GM19328 (cell line): ENCODE measurements around the gene ARMC8.

Source experiments
- ATAC-seq: cut with Tn5 transposase; IDR thresholded peaks from one replicate; pipeline ENCODE4 v1.9.1; 2021; ENCODE audit warnings: mild to moderate bottlenecking, moderate library complexity; ENCODE audit not compliant: unreplicated experiment

ARMC8 gene

DNA sequence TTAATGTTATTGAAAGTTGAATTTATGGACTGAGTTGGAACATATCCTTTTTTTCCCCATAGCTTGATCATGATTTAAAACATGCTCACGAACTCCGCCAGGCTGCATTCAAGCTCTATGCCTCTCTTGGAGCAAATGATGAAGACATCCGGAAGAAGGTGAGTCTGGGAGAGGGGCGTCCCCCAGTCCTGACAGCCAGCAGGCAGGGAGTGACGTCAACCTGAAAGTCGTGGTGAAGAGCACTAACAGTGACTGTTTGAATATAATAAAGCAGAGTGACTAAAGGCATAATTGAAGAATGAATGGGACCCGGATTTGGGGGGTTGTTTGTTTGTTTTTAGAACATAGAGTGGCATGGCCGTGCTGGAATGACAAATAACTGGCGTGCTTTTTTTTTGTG, 57.9 kb downstream of the ARMC8 start:
- no peak for ATAC-seq

DNA sequence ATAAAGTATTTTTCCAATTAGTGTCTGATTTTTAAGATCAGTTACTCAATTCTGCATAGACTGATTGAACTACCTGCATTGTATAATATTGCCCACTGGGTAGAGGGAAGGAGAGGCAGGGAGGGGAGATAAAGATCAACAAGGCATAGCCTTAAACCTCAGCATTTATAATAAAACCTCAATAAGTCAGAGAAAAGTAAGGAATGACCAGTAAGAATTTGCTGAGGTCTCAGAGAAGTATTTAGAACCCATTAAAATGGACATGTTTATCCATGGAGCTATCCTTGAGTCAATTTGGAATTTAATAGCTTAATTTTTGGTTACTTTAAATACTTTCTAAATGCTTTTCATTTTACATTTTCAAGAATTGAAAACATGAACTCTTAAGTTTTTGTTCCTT, 62.5 kb downstream of the ARMC8 start:
- ATAC-seq, result no peak

GRCh38 chr3:138253609-138254008, 66.5 kb downstream of the ARMC8 start:
- no peak for ATAC-seq

DNA sequence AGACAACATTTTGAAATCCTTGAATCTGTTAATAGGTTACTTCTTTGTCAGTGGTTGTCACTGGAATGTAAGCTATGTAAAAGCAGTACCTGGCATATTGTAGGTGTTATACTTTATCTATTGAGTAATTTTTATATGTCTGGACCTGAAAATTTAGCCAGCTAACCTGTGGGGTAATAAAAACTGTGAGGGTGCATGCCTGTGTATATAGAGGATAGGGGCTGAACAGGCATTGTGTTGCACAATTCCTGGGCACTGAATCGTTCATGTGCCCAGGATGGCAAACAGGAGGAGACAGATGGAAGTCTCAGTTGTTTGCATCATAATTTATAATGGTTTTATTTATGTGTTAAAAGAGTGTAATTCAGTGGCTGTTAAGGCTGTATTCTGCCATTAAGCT, 67.1 kb downstream of the ARMC8 start:
- no peak for ATAC-seq

GRCh38 chr3:138256022-138256421, 68.9 kb downstream of the ARMC8 start:
- no peak for ATAC-seq

DNA sequence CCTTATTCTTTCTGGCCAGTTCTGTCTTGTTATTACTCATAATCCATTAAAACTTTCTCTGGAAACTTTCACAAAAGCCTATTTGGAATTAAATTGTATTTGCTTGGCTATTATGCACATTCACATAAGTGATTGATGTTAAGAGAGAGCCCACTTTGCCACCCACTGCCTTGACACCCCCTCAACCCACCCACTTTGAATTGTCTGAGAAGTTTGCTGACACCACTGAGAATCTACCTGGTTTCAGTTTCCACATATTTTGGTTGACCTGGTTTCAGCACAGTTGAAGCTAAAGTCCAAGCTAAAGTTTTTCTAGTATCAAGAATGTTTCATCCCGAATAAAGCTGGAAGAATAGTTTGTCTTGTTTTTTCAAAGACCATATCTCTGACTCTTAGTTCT, 70.9 kb downstream of the ARMC8 start:
- no peak for ATAC-seq

GRCh38 chr3:138259126-138259525, 72.0 kb downstream of the ARMC8 start:
- no peak for ATAC-seq

GRCh38 chr3:138260611-138261010, 73.5 kb downstream of the ARMC8 start:
- no peak for ATAC-seq

DNA sequence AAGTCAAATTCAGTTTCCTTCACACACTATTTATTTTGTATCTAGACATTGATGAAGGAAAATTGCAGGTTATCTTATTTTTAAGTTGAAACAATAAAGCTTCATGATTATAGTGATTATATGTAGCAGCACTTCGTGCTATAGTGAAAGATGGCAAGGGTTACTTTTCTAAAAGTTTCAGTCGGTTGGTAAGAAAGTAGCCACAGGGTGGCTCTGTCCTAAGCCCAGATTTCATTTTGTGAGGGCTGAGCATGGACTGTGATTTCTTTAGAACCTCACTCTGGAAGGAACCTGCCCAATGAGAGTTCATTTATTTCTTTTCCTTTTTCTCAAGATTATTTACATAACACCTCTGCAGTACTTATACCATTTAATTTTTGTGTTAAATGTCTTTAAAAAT, 76.0 kb downstream of the ARMC8 start:
- ATAC-seq, result no peak

- ATAC-seq, result no peak
These were observed 78.6 kb downstream of the ARMC8 start for GRCh38 chr3:138265745-138266144.

DNA sequence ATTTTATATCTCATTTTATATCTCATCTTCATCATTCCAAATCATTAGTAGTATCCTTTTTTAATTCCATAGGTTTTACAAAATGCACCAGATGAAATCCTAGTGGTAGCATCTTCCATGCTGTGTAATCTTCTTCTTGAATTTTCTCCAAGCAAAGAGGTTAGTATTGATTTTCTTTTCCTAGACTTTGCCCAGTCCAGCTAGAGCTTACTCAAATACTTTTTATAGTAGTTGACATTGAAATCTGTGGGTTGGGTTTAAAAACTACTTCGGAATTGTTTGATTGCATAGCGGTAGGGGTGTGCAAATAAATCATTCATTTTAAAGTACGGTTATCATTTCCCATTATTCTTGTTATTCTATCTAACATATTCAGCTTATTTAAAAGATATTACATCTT, 80.0 kb downstream of the ARMC8 start:
- ATAC-seq, result no peak

DNA sequence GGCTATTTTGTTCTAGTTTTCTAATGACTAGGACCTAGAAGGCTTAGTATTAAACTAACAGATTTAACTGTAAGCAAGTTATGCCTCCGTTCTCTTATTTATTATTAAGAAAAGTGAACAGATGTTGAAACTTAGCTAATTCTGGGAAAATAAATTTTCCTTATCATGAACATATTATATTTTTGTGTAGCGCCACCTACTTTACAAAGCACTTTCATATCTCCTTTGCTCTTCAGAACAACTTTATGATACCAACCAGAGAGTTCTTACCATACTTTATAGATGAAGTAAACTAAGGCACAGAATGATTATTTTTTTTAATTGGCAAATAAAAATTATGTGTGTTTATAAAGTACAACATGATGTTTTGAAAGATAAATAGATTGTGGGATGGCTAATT, 83.1 kb downstream of the ARMC8 start:
- no peak for ATAC-seq

GRCh38 chr3:138271189-138271794, 84.2 kb downstream of the ARMC8 start:
- no peak for ATAC-seq

- ATAC-seq, result no peak
These were observed 94.5 kb downstream of the ARMC8 start for GRCh38 chr3:138281561-138281960.

DNA sequence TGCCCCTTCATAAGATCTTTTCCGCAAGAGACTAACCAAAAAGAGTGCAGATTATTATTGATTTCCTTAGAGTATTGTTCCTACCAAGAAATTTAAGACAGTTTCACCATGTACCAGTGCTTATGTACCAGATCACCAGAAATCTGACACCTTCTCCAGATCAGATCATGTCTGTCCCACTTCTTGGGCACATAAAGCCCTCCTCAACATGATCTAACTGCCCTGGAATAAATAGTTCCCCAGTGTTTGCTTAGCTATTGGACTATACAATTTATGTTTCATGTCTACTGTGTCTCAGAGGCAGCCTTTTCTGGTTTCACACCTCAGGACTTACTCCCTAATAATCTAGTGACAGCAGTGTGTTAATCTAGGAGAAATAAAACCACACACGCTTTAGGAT, 95.7 kb downstream of the ARMC8 start:
- ATAC-seq, result no peak

- ATAC-seq, result no peak
These were observed 97.0 kb downstream of the ARMC8 start for GRCh38 chr3:138284079-138284478.

DNA sequence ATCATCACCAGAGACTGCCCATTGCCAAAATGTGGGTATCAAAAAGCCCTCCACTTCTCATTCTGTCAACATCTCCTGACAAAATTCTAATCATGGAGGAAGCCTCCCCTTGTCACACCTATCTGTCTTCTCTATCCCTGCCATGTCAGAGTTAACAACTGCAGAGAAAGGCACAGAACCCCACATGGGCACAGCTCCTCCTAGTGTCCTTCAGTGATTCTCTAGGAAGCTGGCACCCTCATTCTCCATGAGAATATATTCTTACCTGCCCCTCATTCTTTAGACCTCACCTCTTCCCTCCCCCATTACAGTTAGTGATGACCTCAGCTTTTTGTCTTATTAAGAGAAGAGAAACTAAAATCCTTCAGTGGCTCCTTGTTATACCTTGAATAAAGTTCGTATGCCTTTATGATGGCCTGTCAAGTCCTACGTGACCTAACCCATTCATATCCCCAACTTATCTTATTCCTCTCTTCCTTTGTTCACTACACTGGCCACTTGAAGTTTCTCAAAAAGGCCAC, 97.9 kb downstream of the ARMC8 start:
- no peak for ATAC-seq

- no peak for ATAC-seq
These were observed 102.2 kb downstream of the ARMC8 start for GRCh38 chr3:138289260-138289659.

GRCh38 chr3:138289701-138290100, 102.6 kb downstream of the ARMC8 start:
- no peak for ATAC-seq

GRCh38 chr3:138296639-138297038, 109.5 kb downstream of the ARMC8 start:
- ATAC-seq, result no peak

- no peak for ATAC-seq
These were observed 110.0 kb downstream of the ARMC8 start for GRCh38 chr3:138297059-138297607.

DNA sequence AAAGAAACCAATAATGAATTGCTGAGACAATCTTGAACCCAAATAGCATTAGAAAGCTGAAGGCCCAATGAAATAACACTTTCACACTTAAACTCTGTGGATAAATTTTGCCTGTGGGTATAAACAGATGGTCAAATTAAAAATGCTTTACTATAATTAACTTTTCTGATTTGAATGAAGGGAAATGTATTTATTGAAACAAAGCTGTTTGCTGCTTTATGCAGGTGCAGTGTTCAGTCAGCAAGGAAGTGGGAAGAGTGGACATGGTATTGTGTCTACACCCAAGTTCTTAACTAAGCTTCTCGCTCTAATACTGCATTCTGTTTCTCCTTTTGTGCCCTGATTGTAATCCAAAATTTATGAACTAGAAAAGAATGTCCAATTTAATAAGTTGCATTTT, 110.8 kb downstream of the ARMC8 start:
- ATAC-seq, result no peak

DNA sequence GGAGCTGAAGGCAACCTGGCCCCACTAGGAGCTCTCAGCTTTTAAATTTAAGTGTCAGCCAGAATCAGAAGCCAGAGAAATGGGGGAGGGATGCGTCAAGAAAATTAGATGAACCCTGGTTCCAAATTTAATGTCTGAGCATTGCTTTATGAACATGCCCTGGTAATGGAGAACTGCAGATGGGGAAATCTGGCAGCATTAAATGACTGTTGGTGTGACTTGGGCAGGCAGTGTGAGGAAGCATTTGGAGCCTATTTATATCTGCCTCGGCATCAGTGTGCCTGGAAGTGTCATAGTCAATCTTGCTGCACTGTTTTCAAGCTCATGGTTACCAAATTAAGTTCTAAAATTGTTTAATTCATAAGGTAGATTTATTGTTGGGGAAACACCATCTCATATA, 113.5 kb downstream of the ARMC8 start:
- ATAC-seq, result no peak
